H9 (cell line): ENCODE measurements around the gene GNA15. TPM values are rescaled to one million over a fixed set of nuclear protein-coding genes. Genes with fewer than 3 reads are reported as not detected.
A peak's percentile ranks its signal among the peaks of the same experiment; 100 is the strongest.

ENCODE experiments used
- DNase-seq: peaks from one replicate; pipeline ENCODE4 v3.0.0-alpha.2; 2017
- H2AFZ ChIP-seq: one replicate; pipeline ENCODE4 v1.6.1; 2013; ENCODE audit warnings: mild to moderate bottlenecking, low read length, control low read depth, moderate library complexity
- H2AK5ac ChIP-seq: 2 replicates; pipeline ENCODE4 v1.6.1; 2013; ENCODE audit warnings: low read length, control low read depth, mixed read lengths; ENCODE audit not compliant: insufficient read length
- H2BK120ac ChIP-seq: one replicate; pipeline ENCODE4 v1.6.1; 2013; ENCODE audit warnings: low read depth, mild to moderate bottlenecking, low read length, control low read depth, inconsistent platforms; ENCODE audit not compliant: poor library complexity, severe bottlenecking
- H2BK12ac ChIP-seq: 2 replicates; pipeline ENCODE4 v1.6.1; 2013; ENCODE audit warnings: low read length, control low read depth, mixed read lengths, low read depth; ENCODE audit not compliant: insufficient read length
- H2BK15ac ChIP-seq: 2 replicates; pipeline ENCODE4 v1.6.1; 2013; ENCODE audit warnings: low read depth, low read length, control low read depth
- H2BK20ac ChIP-seq: one replicate; pipeline ENCODE4 v1.6.1; 2013; ENCODE audit warnings: low read depth, mild to moderate bottlenecking, low read length, control low read depth, inconsistent platforms; ENCODE audit not compliant: poor library complexity, severe bottlenecking
- H2BK5ac ChIP-seq: 2 replicates; pipeline ENCODE4 v1.6.1; 2013; ENCODE audit warnings: low read length, control low read depth, mixed read lengths; ENCODE audit not compliant: insufficient read length
- H3K14ac ChIP-seq: 2 replicates; pipeline ENCODE4 v1.6.1; 2013; ENCODE audit warnings: low read length, control low read depth; ENCODE audit not compliant: insufficient read depth
- H3K18ac ChIP-seq: 2 replicates; pipeline ENCODE4 v1.6.1; 2013; ENCODE audit warnings: low read depth, mild to moderate bottlenecking, mixed read lengths, low read length, control low read depth; ENCODE audit not compliant: insufficient read length
- H3K23ac ChIP-seq: 2 replicates; pipeline ENCODE4 v1.6.1; 2013; ENCODE audit warnings: low read length, control low read depth, mixed read lengths, low read depth; ENCODE audit not compliant: insufficient read length
- H3K23me2 ChIP-seq: 2 replicates; pipeline ENCODE4 v1.6.1; 2013; ENCODE audit warnings: low read depth, mild to moderate bottlenecking, mixed read lengths, low read length, control low read depth; ENCODE audit not compliant: insufficient read length, poor library complexity, severe bottlenecking
- H3K27ac ChIP-seq: 2 replicates; pipeline ENCODE4 v1.5.1; 2013; ENCODE audit warnings: low read length, control low read depth, mixed read lengths, low read depth; ENCODE audit not compliant: insufficient read length
- H3K27me3 ChIP-seq: 2 replicates; pipeline ENCODE4 v1.6.1; 2013; ENCODE audit warnings: low read length, control low read depth, inconsistent platforms; ENCODE audit not compliant: insufficient read depth
- H3K4ac ChIP-seq: 2 replicates; pipeline ENCODE4 v1.6.1; 2013; ENCODE audit warnings: low read depth, mild to moderate bottlenecking, control low read depth, inconsistent platforms, low read length, moderate library complexity
- H3K4me1 ChIP-seq: 2 replicates; pipeline ENCODE4 v1.6.1; 2013; ENCODE audit warnings: low read length, control low read depth, inconsistent platforms; ENCODE audit not compliant: insufficient read depth
- H3K4me2 ChIP-seq: 2 replicates; pipeline ENCODE4 v1.6.1; 2013; ENCODE audit warnings: low read length, control low read depth, mixed read lengths; ENCODE audit not compliant: insufficient read length, insufficient read depth
- H3K56ac ChIP-seq: 2 replicates; pipeline ENCODE4 v1.6.1; 2013; ENCODE audit warnings: low read depth, mild to moderate bottlenecking, mixed read lengths, low read length, control low read depth; ENCODE audit not compliant: insufficient read length
- H3K79me1 ChIP-seq: 2 replicates; pipeline ENCODE4 v1.6.1; 2013; ENCODE audit warnings: low read depth, mild to moderate bottlenecking, moderate library complexity, low read length, control low read depth, inconsistent platforms; ENCODE audit not compliant: insufficient read depth, poor library complexity, severe bottlenecking
- H3K79me2 ChIP-seq: 2 replicates; pipeline ENCODE4 v1.6.1; 2013; ENCODE audit warnings: low read length, control low read depth, inconsistent platforms; ENCODE audit not compliant: insufficient read depth
- H3K9ac ChIP-seq: 2 replicates; pipeline ENCODE4 v1.6.1; 2013; ENCODE audit warnings: low read length, control low read depth, mixed read lengths; ENCODE audit not compliant: insufficient read length; ENCODE audit errors: extremely low read depth
- H3K9me3 ChIP-seq: one replicate; pipeline ENCODE4 v1.6.1; 2013; ENCODE audit warnings: low read depth, low read length, inconsistent platforms; ENCODE audit not compliant: control insufficient read depth
- H3T11ph ChIP-seq: one replicate; pipeline ENCODE4 v1.6.1; 2013; ENCODE audit warnings: mild to moderate bottlenecking, low read length, control low read depth, inconsistent platforms
- H4K20me1 ChIP-seq: one replicate; pipeline ENCODE4 v1.6.1; 2013; ENCODE audit not compliant: control insufficient read depth, insufficient read length, insufficient read depth
- H4K5ac ChIP-seq: 2 replicates; pipeline ENCODE4 v1.6.1; 2013; ENCODE audit warnings: low read depth, mild to moderate bottlenecking, mixed read lengths, low read length, control low read depth; ENCODE audit not compliant: insufficient read length
- H4K8ac ChIP-seq: replicated peaks from 2 replicates; pipeline ENCODE4 v1.6.1; 2013; ENCODE audit warnings: low read length, control low read depth, mixed read lengths, low read depth; ENCODE audit not compliant: insufficient read length
- H4K91ac ChIP-seq: 2 replicates; pipeline ENCODE4 v1.6.1; 2013; ENCODE audit warnings: low read depth, mild to moderate bottlenecking, moderate library complexity, mixed read lengths, low read length, control low read depth; ENCODE audit not compliant: insufficient read length
- H3K27ac Mint-ChIP-seq, 3 experiments: 2 replicates in 2 of 3; 3 replicates in 1 of 3; pipeline ENCODE4 v1.8.0; 2020 to 2021; ENCODE audit warnings: mixed read lengths in 3 of 3, mild to moderate bottlenecking in 1 of 3, moderate library complexity in 1 of 3
- H3K27me3 Mint-ChIP-seq: 2 replicates; pipeline ENCODE4 v1.8.0; 2021; ENCODE audit warnings: low read depth, mild to moderate bottlenecking, moderate library complexity, mixed read lengths
- H3K36me3 Mint-ChIP-seq, 3 experiments: 2 replicates in 2 of 3; 3 replicates in 1 of 3; pipeline ENCODE4 v1.8.0; 2020 to 2021; ENCODE audit warnings: low read depth in 3 of 3, mixed read lengths in 3 of 3; ENCODE audit not compliant: insufficient read depth in 1 of 3
- H3K4me1 Mint-ChIP-seq, 2 experiments: 2 replicates each; pipeline ENCODE4 v1.8.0; 2020; ENCODE audit warnings: mixed read lengths in 2 of 2
- H3K4me3 Mint-ChIP-seq, 2 experiments: 2 replicates in 1 of 2; 3 replicates in 1 of 2; pipeline ENCODE4 v1.8.0; 2020 to 2021; ENCODE audit warnings: mild to moderate bottlenecking in 2 of 2, mixed read lengths in 2 of 2, moderate library complexity in 1 of 2
- H3K9me3 Mint-ChIP-seq, 2 experiments: 2 replicates in 1 of 2; 3 replicates in 1 of 2; pipeline ENCODE4 v1.8.0; 2020; ENCODE audit warnings: mild to moderate bottlenecking in 2 of 2, mixed read lengths in 2 of 2, moderate library complexity in 1 of 2
- CTCF ChIP-seq: fragments of 200-600 bp; sonication (generic); conservative IDR thresholded peaks from 3 replicates; pipeline ENCODE4 v1.8.0; 2021; ENCODE audit warnings: antibody characterized with exemption, mild to moderate bottlenecking
- WGBS: extraction: QIAGEN DNeasy Blood & Tissue Kit; methylation state at CpG from one replicate; pipeline ENCODE4 v1.1.7; 2013; ENCODE audit warnings: missing lambda C conversion rate, low lambda C conversion rate, mixed read lengths; ENCODE audit not compliant: insufficient read length; ENCODE audit errors: extremely low coverage; 5-methylcytosine and 5-hydroxymethylcytosine counted together
- total RNA-seq: library from RNA; stranded (reverse); gene quantifications from 2 replicates; pipeline ENCODE4 v1.2.1, GENCODE V29; 2021

GNA15 gene
- total RNA-seq, 1 experiment from 2014 or later = not detected

GRCh38 chr19:3207461-3208242 lies 71.8 kb downstream of the GNA15 start:
- Histone ChIP-seq H2BK12ac (no peak overlapping the region), H3K4me1 (no peaks in the 10 kb centered on the region), H3K9ac (no peak overlapping the region), H3K79me2 (no peaks in the 10 kb centered on the region), H4K5ac (no peak overlapping the region), H2BK5ac (no peak overlapping the region), H3K27ac (no peak overlapping the region), H3K9me3 (no peaks in the 10 kb centered on the region), H2BK20ac (no peak overlapping the region), H3K4ac (no peak overlapping the region), H2AK5ac (no peak overlapping the region), H3K23me2 (no peaks in the 10 kb centered on the region), H2AFZ (no peak overlapping the region), H3K23ac (no peak overlapping the region), H2BK15ac (no peak overlapping the region), H3K18ac (no peak overlapping the region), H3K14ac (no peak overlapping the region; the same call in 1 of the 2 replicates), H4K20me1 (peaks cover 2% of the 10 kb centered on the region), H3T11ph (no peak overlapping the region), H4K91ac (no peak overlapping the region), H4K8ac (no peak overlapping the region), H3K56ac (no peak overlapping the region), H3K79me1 (no peaks in the 10 kb centered on the region), H2BK120ac (no peak overlapping the region), H3K4me2 (no peak overlapping the region), H3K27me3 (no peaks in the 10 kb centered on the region)
- peaks cover 8 to 38% (median 8%) of the 10 kb centered on the region in 3 experiments; a peak in 6 of 7 replicates for H3K36me3 Mint-ChIP-seq
- WGBS = no CpG with 5 or more reads among the region's 43 CpGs
- H3K4me3 Mint-ChIP-seq = no peak overlapping the region
- no peak overlapping the region for H3K27ac Mint-ChIP-seq
- TF ChIP-seq CTCF = no peak
- peak; percentile 77 for DNase-seq
- peaks cover 4% of the 10 kb centered on the region for H3K27me3 Mint-ChIP-seq
- H3K9me3 Mint-ChIP-seq = no peaks in the 10 kb centered on the region
- peaks cover 3 to 6% of the 10 kb centered on the region in 2 experiments for H3K4me1 Mint-ChIP-seq
